H9 (cell line): Measurements from ENCODE around the gene INCENP. TPM values are rescaled to one million over a fixed set of nuclear protein-coding genes. Genes with fewer than 3 reads are reported as not detected.

Experiments
- DNase-seq: peaks from one replicate; pipeline ENCODE4 v3.0.0-alpha.2; 2017
- H2AFZ ChIP-seq: one replicate; pipeline ENCODE4 v1.6.1; 2013; ENCODE audit warnings: mild to moderate bottlenecking, low read length, control low read depth, moderate library complexity
- H2AK5ac ChIP-seq: 2 replicates; pipeline ENCODE4 v1.6.1; 2013; ENCODE audit warnings: low read length, control low read depth, mixed read lengths; ENCODE audit not compliant: insufficient read length
- H2BK120ac ChIP-seq: one replicate; pipeline ENCODE4 v1.6.1; 2013; ENCODE audit warnings: low read depth, mild to moderate bottlenecking, low read length, control low read depth, inconsistent platforms; ENCODE audit not compliant: poor library complexity, severe bottlenecking
- H2BK12ac ChIP-seq: 2 replicates; pipeline ENCODE4 v1.6.1; 2013; ENCODE audit warnings: low read length, control low read depth, mixed read lengths, low read depth; ENCODE audit not compliant: insufficient read length
- H2BK15ac ChIP-seq: 2 replicates; pipeline ENCODE4 v1.6.1; 2013; ENCODE audit warnings: low read depth, low read length, control low read depth
- H2BK20ac ChIP-seq: one replicate; pipeline ENCODE4 v1.6.1; 2013; ENCODE audit warnings: low read depth, mild to moderate bottlenecking, low read length, control low read depth, inconsistent platforms; ENCODE audit not compliant: poor library complexity, severe bottlenecking
- H2BK5ac ChIP-seq: 2 replicates; pipeline ENCODE4 v1.6.1; 2013; ENCODE audit warnings: low read length, control low read depth, mixed read lengths; ENCODE audit not compliant: insufficient read length
- H3K14ac ChIP-seq: 2 replicates; pipeline ENCODE4 v1.6.1; 2013; ENCODE audit warnings: low read length, control low read depth; ENCODE audit not compliant: insufficient read depth
- H3K18ac ChIP-seq: 2 replicates; pipeline ENCODE4 v1.6.1; 2013; ENCODE audit warnings: low read depth, mild to moderate bottlenecking, mixed read lengths, low read length, control low read depth; ENCODE audit not compliant: insufficient read length
- H3K23ac ChIP-seq: 2 replicates; pipeline ENCODE4 v1.6.1; 2013; ENCODE audit warnings: low read length, control low read depth, mixed read lengths, low read depth; ENCODE audit not compliant: insufficient read length
- H3K23me2 ChIP-seq: 2 replicates; pipeline ENCODE4 v1.6.1; 2013; ENCODE audit warnings: low read depth, mild to moderate bottlenecking, mixed read lengths, low read length, control low read depth; ENCODE audit not compliant: insufficient read length, poor library complexity, severe bottlenecking
- H3K27ac ChIP-seq: 2 replicates; pipeline ENCODE4 v1.5.1; 2013; ENCODE audit warnings: low read length, control low read depth, mixed read lengths, low read depth; ENCODE audit not compliant: insufficient read length
- H3K27me3 ChIP-seq: 2 replicates; pipeline ENCODE4 v1.6.1; 2013; ENCODE audit warnings: low read length, control low read depth, inconsistent platforms; ENCODE audit not compliant: insufficient read depth
- H3K4ac ChIP-seq: 2 replicates; pipeline ENCODE4 v1.6.1; 2013; ENCODE audit warnings: low read depth, mild to moderate bottlenecking, control low read depth, inconsistent platforms, low read length, moderate library complexity
- H3K4me1 ChIP-seq: 2 replicates; pipeline ENCODE4 v1.6.1; 2013; ENCODE audit warnings: low read length, control low read depth, inconsistent platforms; ENCODE audit not compliant: insufficient read depth
- H3K4me2 ChIP-seq: 2 replicates; pipeline ENCODE4 v1.6.1; 2013; ENCODE audit warnings: low read length, control low read depth, mixed read lengths; ENCODE audit not compliant: insufficient read length, insufficient read depth
- H3K56ac ChIP-seq: 2 replicates; pipeline ENCODE4 v1.6.1; 2013; ENCODE audit warnings: low read depth, mild to moderate bottlenecking, mixed read lengths, low read length, control low read depth; ENCODE audit not compliant: insufficient read length
- H3K79me1 ChIP-seq: 2 replicates; pipeline ENCODE4 v1.6.1; 2013; ENCODE audit warnings: low read depth, mild to moderate bottlenecking, moderate library complexity, low read length, control low read depth, inconsistent platforms; ENCODE audit not compliant: insufficient read depth, poor library complexity, severe bottlenecking
- H3K79me2 ChIP-seq: 2 replicates; pipeline ENCODE4 v1.6.1; 2013; ENCODE audit warnings: low read length, control low read depth, inconsistent platforms; ENCODE audit not compliant: insufficient read depth
- H3K9ac ChIP-seq: 2 replicates; pipeline ENCODE4 v1.6.1; 2013; ENCODE audit warnings: low read length, control low read depth, mixed read lengths; ENCODE audit not compliant: insufficient read length; ENCODE audit errors: extremely low read depth
- H3K9me3 ChIP-seq: one replicate; pipeline ENCODE4 v1.6.1; 2013; ENCODE audit warnings: low read depth, low read length, inconsistent platforms; ENCODE audit not compliant: control insufficient read depth
- H3T11ph ChIP-seq: one replicate; pipeline ENCODE4 v1.6.1; 2013; ENCODE audit warnings: mild to moderate bottlenecking, low read length, control low read depth, inconsistent platforms
- H4K20me1 ChIP-seq: one replicate; pipeline ENCODE4 v1.6.1; 2013; ENCODE audit not compliant: control insufficient read depth, insufficient read length, insufficient read depth
- H4K5ac ChIP-seq: 2 replicates; pipeline ENCODE4 v1.6.1; 2013; ENCODE audit warnings: low read depth, mild to moderate bottlenecking, mixed read lengths, low read length, control low read depth; ENCODE audit not compliant: insufficient read length
- H4K8ac ChIP-seq: replicated peaks from 2 replicates; pipeline ENCODE4 v1.6.1; 2013; ENCODE audit warnings: low read length, control low read depth, mixed read lengths, low read depth; ENCODE audit not compliant: insufficient read length
- H4K91ac ChIP-seq: 2 replicates; pipeline ENCODE4 v1.6.1; 2013; ENCODE audit warnings: low read depth, mild to moderate bottlenecking, moderate library complexity, mixed read lengths, low read length, control low read depth; ENCODE audit not compliant: insufficient read length
- H3K27ac Mint-ChIP-seq, 3 experiments: 2 replicates in 2 of 3; 3 replicates in 1 of 3; pipeline ENCODE4 v1.8.0; 2020 to 2021; ENCODE audit warnings: mixed read lengths in 3 of 3, mild to moderate bottlenecking in 1 of 3, moderate library complexity in 1 of 3
- H3K27me3 Mint-ChIP-seq: 2 replicates; pipeline ENCODE4 v1.8.0; 2021; ENCODE audit warnings: low read depth, mild to moderate bottlenecking, moderate library complexity, mixed read lengths
- H3K36me3 Mint-ChIP-seq, 3 experiments: 2 replicates in 2 of 3; 3 replicates in 1 of 3; pipeline ENCODE4 v1.8.0; 2020 to 2021; ENCODE audit warnings: low read depth in 3 of 3, mixed read lengths in 3 of 3; ENCODE audit not compliant: insufficient read depth in 1 of 3
- H3K4me1 Mint-ChIP-seq, 2 experiments: 2 replicates each; pipeline ENCODE4 v1.8.0; 2020; ENCODE audit warnings: mixed read lengths in 2 of 2
- H3K4me3 Mint-ChIP-seq, 2 experiments: 2 replicates in 1 of 2; 3 replicates in 1 of 2; pipeline ENCODE4 v1.8.0; 2020 to 2021; ENCODE audit warnings: mild to moderate bottlenecking in 2 of 2, mixed read lengths in 2 of 2, moderate library complexity in 1 of 2
- H3K9me3 Mint-ChIP-seq, 2 experiments: 2 replicates in 1 of 2; 3 replicates in 1 of 2; pipeline ENCODE4 v1.8.0; 2020; ENCODE audit warnings: mild to moderate bottlenecking in 2 of 2, mixed read lengths in 2 of 2, moderate library complexity in 1 of 2
- WGBS: extraction: QIAGEN DNeasy Blood & Tissue Kit; methylation state at CpG from one replicate; pipeline ENCODE4 v1.1.7; 2013; ENCODE audit warnings: missing lambda C conversion rate, low lambda C conversion rate, mixed read lengths; ENCODE audit not compliant: insufficient read length; ENCODE audit errors: extremely low coverage; 5-methylcytosine and 5-hydroxymethylcytosine counted together
- total RNA-seq: library from RNA; stranded (reverse); gene quantifications from 2 replicates; pipeline ENCODE4 v1.2.1, GENCODE V29; 2021
- TF ChIP-seq, protein P1 (sequence below): fragments of 200-600 bp; sonication (generic); conservative IDR thresholded peaks from 3 replicates; pipeline ENCODE4 v1.8.0; 2021; ENCODE audit warnings: antibody characterized with exemption, mild to moderate bottlenecking

The INCENP gene
- total RNA-seq, 1 experiment from 2014 or later: 99.9 TPM

GRCh38 chr11:62153087-62153395 is 29.2 kb downstream of the INCENP start:
- Histone ChIP-seq H3K4me2 (no peak overlapping the region), H3K18ac (no peak overlapping the region), H2AK5ac (no peak overlapping the region), H3K9ac (no peak overlapping the region), H3K79me1 (no peaks in the 10 kb centered on the region), H3K23ac (no peak overlapping the region), H2BK5ac (no peak overlapping the region), H3K9me3 (no peaks in the 10 kb centered on the region), H4K8ac (no peak overlapping the region), H2BK15ac (no peak overlapping the region), H4K20me1 (no peaks in the 10 kb centered on the region), H2BK20ac (no peak overlapping the region), H2AFZ (no peak overlapping the region), H3T11ph (no peak overlapping the region), H3K27ac (no peak overlapping the region), H3K27me3 (no peaks in the 10 kb centered on the region), H2BK12ac (no peak overlapping the region), H4K5ac (no peak overlapping the region), H3K14ac (no peak overlapping the region), H2BK120ac (no peak overlapping the region), H3K4ac (no peak overlapping the region), H3K79me2 (no peaks in the 10 kb centered on the region), H3K56ac (no peak overlapping the region), H3K23me2 (no peaks in the 10 kb centered on the region), H3K4me1 (no peaks in the 10 kb centered on the region), H4K91ac (no peak overlapping the region)
- no CpG with 5 or more reads among the region's 2 CpGs for WGBS
- Mint-ChIP-seq H3K4me3 (no peak overlapping the region), H3K9me3 (no peaks in the 10 kb centered on the region), H3K4me1 (0 out of 4 replicates have a peak, but pooled peaks cover 0 to 2% of the 10 kb centered on the region in 2 experiments), H3K27ac (no peak overlapping the region), H3K27me3 (no peaks in the 10 kb centered on the region), H3K36me3 (peaks cover 38 to 56% (median 53%) of the 10 kb centered on the region in 3 experiments; a peak in 6 of 7 replicates)
- TF ChIP-seq, protein P1, sequence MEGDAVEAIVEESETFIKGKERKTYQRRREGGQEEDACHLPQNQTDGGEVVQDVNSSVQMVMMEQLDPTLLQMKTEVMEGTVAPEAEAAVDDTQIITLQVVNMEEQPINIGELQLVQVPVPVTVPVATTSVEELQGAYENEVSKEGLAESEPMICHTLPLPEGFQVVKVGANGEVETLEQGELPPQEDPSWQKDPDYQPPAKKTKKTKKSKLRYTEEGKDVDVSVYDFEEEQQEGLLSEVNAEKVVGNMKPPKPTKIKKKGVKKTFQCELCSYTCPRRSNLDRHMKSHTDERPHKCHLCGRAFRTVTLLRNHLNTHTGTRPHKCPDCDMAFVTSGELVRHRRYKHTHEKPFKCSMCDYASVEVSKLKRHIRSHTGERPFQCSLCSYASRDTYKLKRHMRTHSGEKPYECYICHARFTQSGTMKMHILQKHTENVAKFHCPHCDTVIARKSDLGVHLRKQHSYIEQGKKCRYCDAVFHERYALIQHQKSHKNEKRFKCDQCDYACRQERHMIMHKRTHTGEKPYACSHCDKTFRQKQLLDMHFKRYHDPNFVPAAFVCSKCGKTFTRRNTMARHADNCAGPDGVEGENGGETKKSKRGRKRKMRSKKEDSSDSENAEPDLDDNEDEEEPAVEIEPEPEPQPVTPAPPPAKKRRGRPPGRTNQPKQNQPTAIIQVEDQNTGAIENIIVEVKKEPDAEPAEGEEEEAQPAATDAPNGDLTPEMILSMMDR: no peak
- DNase-seq: no peak
